ENCODE data around the gene VSIG10L2.
"Not testable (repeated sequence)": the region's sequence is repeated elsewhere in the genome, so short reads cannot be mapped to it uniquely, and the experiment has no call there.

VSIG10L2 gene

DNA sequence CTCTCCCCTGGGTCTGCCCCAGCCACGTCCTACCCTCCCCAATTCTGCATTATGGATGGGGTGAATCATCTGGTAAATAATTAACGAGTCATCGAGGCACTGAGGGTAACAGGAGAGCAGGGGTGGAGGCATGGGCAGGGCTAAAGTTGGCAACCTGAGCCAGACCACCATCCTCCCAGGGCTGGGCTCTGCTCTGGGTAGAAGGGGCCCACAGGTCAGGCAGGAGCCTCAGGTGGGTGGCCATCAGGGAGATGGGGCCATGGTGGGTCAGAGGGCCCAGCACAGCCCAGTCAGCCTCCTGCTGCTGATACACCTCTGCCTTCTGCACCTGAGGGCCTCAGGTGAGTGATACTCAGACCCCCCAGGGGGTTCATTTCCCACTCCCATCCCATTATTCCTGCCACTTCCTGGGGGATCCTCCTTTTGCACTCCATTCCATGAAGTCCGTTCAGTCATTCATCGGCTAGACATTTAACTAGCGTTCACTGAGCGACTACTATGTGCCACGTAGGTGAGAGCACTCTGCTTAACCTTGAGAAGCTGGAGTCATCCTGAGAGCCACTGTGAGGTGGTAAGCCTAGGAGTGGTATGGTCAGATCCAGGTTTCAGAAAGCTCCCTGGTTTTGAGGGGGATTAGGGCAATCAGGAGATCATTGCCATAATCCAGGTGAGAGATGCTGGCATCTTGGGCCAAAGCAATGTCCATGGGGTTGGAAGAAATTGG, at the start of gene VSIG10L2:
Gene VSIG10L2 (plus strand): TSS at position 248 of the 724 bp plus-strand sequence. CDS start 12 bp downstream, at position 260.
- DNase-seq (ENCODE audit: low read depth in 2 of 2): no peak

GRCh38 chr11:125901872-125902271, 44.0 kb upstream of the VSIG10L2 start:
- DNase-seq (ENCODE audit: low read depth in 2 of 2): no peak

GRCh38 chr11:125902277-125902926, 43.4 kb upstream of the VSIG10L2 start:
- DNase-seq (ENCODE audit: low read depth in 2 of 2): no peak

DNA sequence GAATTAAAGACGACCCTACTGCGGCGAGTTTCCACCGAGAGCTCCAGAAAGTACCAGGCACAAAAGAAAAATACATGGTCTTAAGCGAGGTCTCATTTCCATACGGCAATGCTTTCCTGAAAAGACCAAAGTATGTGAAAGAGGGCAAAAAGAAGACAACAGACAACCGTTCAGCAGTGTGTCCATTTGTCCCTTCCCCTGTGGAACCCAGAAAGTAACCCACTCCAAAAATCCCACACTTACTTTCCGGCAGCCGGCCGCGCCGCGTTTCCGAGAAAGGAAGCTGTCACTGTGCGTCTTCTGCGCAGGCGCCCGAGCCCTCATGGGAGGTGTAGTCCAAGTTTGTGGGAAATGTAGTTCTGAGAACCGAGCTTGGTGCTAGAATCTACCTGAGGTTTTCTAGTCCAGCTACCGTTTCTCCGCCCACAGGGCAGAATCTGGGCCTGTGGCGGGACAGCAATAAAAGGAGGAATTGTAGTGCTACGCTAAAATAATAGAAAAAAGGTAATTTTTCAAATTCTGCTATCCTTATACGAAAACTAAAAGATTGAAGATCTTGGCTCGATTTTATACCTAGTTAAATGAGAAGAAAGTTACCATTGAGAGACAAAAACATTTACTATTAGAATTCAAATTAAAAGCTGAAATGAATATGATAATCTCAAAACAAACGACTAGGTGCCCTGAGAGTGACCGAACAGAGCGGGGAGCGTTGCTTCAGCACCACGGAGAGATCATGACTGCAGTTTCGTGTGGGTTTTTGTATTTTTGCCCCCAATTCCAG, 42.7 kb upstream of the VSIG10L2 start, which contains the start of gene PUS3:
Gene PUS3 (minus strand): TSS at position 280 of the 784 bp plus-strand sequence. CDS start 6,922 bp downstream, outside the sequence.
- DNase-seq (ENCODE audit: low read depth in 2 of 2): peak; percentile 80 to 86

DNA sequence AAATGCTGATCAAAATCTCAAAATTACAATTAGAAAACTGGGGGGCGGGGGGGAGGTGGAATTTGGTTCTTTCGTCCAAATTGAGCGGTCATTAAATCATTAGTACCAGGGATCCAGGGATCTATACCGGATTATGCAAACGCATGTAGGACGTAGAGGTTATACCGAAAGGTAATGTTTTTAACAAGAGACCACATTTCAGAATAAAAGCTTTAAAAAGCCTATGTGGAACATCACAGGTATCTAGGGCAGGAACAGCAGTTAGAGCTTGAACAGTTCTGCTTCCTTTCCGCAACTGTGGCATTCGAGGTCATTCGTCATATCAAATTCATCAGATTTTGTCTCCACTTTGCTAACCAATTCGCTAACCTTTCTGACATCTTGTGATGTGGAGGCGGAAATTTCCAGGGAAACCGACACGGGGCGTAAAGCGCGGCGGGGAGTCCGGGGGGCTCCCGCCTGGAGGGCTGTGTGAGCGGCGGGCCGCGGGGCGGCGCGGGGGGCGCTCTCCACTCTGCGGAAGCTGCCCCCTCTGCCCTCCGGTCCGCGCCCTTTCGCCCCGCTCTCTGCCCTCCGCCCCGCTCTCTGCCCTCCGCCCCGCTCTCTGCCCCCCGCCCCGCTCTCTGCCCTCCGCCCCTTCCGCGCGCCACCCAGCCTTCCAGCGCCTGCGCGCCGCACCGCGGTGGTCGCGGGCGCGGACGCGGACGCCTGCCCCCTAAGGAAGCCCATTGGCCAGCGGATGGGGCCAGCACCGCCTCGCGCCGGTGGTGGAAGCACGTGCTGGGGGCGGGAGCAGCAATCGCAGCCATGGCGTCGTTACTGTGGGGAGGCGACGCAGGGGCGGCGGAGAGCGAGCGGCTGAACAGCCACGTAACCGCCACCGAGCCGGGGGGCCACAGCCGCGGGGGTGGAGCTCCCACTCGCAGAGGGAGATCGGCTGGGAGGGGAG, 41.9 kb upstream of the VSIG10L2 start, which contains the start of gene DDX25:
Gene DDX25 (plus strand): TSS at position 798 of the 949 bp plus-strand sequence. CDS start 10 bp downstream, at position 808.
- DNase-seq (ENCODE audit: low read depth in 2 of 2): no peak

GRCh38 chr11:125904678-125905077, 41.2 kb upstream of the VSIG10L2 start:
- DNase-seq (ENCODE audit: low read depth in 2 of 2): no peak

- DNase-seq (ENCODE audit: low read depth in 2 of 2): no peak
Observed at GRCh38 chr11:125910226-125910849, 35.5 kb upstream of the VSIG10L2 start.

- DNase-seq (ENCODE audit: low read depth in 2 of 2): not testable (repeated sequence)
Observed at GRCh38 chr11:125914601-125915000, 31.2 kb upstream of the VSIG10L2 start.

GRCh38 chr11:125916683-125917347, 29.0 kb upstream of the VSIG10L2 start:
- DNase-seq (ENCODE audit: low read depth in 2 of 2): no peak

DNA sequence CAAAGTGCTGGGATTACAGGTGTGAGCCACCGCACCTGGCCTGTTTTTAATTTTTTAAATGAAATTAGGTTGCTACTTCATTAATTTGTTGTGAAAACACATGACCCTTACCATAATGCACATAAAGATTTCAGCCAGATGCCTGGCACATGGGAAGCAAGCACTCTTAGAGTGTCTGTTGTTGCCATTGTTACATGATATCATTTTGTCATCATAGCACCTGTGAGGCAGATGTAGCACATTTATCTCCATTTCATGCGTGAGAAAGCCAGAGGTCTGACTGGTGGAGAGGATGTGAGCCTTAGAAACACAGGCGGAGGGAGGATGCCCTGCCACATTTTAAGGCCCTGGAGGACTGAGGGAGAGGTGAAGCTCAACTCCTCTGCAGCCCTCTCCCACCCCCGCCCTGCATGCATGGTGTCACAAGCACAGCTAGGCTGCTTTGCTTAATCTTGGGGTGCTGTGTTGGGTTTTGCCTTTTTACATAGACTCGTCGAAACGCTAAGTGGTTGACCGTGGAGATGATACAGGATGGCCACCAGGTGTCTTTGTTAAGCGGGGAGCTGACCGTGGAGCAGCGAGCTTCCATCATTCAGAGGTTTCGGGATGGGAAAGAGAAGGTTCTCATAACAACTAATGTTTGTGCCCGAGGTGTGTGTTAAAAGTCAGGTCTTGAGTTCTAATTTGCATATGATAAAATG, 27.6 kb upstream of the VSIG10L2 start:
- no peak for DNase-seq (ENCODE audit: low read depth in 2 of 2)

- no peak for DNase-seq (ENCODE audit: low read depth in 2 of 2)
Observed at GRCh38 chr11:125921042-125921441, 24.8 kb upstream of the VSIG10L2 start.

DNA sequence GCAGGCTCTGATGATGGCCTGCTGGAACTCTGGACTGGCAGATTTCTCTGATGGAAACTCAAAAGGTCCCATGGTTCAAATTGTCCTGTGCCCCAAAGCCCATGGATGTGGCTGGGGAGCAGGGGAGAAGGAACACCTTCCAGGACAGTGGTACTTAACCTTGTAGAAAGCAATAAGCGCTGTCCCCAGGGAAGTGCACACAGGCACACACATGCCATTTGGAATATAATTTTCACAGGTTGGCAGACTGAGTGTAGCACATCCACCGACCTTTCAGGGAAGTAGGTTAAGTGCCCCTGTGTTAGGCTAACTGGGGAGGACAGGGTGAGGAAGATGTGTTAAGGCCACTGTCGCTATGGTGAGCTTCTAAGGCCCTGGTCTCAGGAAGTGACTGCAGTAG, 23.7 kb upstream of the VSIG10L2 start:
- no peak for DNase-seq (ENCODE audit: low read depth in 2 of 2)

- DNase-seq (ENCODE audit: low read depth in 2 of 2): peak; percentile 28 to 52
Observed at GRCh38 chr11:125923012-125923579, 22.7 kb upstream of the VSIG10L2 start.

- no peak for DNase-seq (ENCODE audit: low read depth in 2 of 2)
Observed at GRCh38 chr11:125923633-125924032, 22.2 kb upstream of the VSIG10L2 start.

DNA sequence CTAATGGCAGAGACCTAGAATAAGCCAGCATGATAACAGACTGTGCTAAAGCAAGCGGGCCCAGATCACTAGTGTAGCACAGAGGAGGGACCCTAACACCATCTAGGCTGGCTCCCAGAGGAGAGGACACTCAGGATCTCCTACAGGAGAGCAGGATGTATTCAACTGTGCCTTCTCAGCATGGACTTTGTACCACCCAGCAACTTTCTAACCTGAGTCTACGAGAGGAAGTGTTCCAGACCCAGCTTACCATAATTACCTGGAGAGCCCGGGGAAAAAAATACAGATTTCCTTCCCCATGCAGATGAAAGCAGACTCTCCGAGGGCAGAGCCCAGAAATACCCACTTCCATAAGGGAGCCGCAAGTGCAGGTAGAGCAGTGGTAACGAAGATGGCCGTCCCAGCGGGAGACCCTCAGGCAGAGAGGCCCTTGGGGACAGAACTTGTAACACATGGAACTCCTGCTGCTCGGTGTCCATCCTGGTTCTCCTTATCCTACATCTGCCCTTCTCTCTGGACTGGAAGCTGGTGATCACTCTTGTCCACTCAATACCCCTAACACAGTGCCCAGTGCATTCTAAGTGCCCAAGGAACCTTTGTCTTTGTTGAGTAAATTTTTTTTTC, 21.3 kb upstream of the VSIG10L2 start:
- no peak for DNase-seq (ENCODE audit: low read depth in 2 of 2)

DNA sequence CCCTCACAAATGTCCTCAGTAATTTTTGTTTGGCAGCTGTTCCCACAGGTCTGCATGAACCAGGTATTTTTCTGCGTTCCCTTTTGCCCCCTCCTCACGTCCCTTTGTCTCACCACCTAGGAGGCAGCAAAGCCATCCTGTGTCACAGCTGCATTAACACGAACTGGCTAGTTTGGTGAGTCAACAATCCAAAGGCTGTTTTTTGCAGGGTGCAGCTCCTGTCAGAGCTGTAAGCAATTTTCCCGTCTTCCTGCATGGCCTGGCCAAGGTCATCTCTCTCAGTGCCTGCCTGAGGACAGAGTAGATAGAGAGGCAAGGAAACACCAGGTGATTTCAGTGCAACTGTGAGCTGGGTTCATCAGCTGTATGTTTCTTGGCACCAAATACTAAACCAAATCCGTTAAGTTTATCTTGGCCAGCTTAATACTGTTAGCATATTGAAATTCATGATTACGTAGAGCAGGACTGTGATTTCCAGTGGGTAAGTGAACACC, 20.6 kb upstream of the VSIG10L2 start:
- DNase-seq (ENCODE audit: low read depth in 2 of 2): no peak

- DNase-seq (ENCODE audit: low read depth in 2 of 2): no peak
Observed at GRCh38 chr11:125925804-125926203, 20.0 kb upstream of the VSIG10L2 start.

DNA sequence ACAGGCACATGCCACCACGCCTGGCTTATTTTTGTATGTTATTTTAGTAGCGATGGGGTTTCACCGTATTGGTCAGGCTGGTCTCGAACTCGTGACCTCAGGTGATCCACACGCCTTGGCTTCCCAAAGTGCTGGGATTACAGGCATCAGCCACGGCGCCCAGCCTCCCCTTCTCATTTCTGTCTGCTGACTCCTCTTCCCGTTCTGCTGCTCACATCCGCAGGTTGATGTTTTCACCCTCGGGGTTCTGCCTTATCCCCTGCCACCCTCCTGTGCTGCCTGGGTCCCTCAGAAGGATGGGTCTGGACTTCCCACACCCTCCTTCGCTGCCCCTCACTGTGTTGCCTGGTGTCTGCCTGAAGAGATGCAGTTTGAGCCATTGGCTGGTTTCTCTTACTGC, 19.2 kb upstream of the VSIG10L2 start:
- no peak for DNase-seq (ENCODE audit: low read depth in 2 of 2)

Data from stimulated activated CD4-positive, alpha-beta T cell treated with anti-CD3 and anti-CD28 coated beads, Interleukin-1b, Interleukin-23, amount 100 ng/mL, for 4 hours (primary cell).